Caco-2 (cell line): Measurements from ENCODE around the gene SSTR1. TPM values are rescaled to one million over a fixed set of nuclear protein-coding genes. Genes with fewer than 3 reads are reported as not detected.

Experiments
- BruUV-seq: library from RNA; stranded (reverse); fragments of 400-500 nt; replicated peaks from 2 replicates; lab custom pipeline; 2021; lab: Mats Ljungman, UMichigan
- CTCF ChIA-PET: fragments of 300-600 bp; sonication (Branson Sonifier 250); formaldehyde crosslinking; loops from one replicate; lab custom pipeline; 2022; ENCODE audit warnings: antibody characterized with exemption; lab: Charles Lee
- POLR2A ChIA-PET: fragments of 300-600 bp; sonication (Branson Sonifier 250); formaldehyde crosslinking; loops from one replicate; lab custom pipeline; 2022; ENCODE audit warnings: antibody characterized with exemption; lab: Charles Lee
- DNase-seq, 2 experiments: peaks; one replicate each; pipeline versions ENCODE4 v3.0.0 to v3.0.0-alpha.2; 2020 to 2022
- H3K27me3 ChIP-seq: replicated peaks from 2 replicates; pipeline ENCODE4 v1.6.0; 2011; ENCODE audit warnings: low read length; ENCODE audit not compliant: control insufficient read depth, insufficient read depth
- H3K36me3 ChIP-seq: 2 replicates; pipeline ENCODE4 v1.5.1; 2011; ENCODE audit warnings: low read length; ENCODE audit not compliant: control insufficient read depth, insufficient read depth
- H3K4me1 ChIP-seq: fragments of 250-450 bp; sonication (Bioruptor Pico); 2 replicates; pipeline ENCODE4 v1.5.1; 2020; ENCODE audit warnings: mild to moderate bottlenecking
- H3K4me3 ChIP-seq: 2 replicates; pipeline ENCODE4 v1.5.1; 2011; ENCODE audit warnings: low read depth, mild to moderate bottlenecking, control low read depth, low read length
- H3K9me3 ChIP-seq: fragments of 250-450 bp; sonication (Bioruptor Pico); 2 replicates; pipeline ENCODE4 v1.5.1; 2020; ENCODE audit warnings: mild to moderate bottlenecking, moderate library complexity
- H3K27ac Mint-ChIP-seq: one replicate; pipeline ENCODE4 v1.8.0; 2022; ENCODE audit warnings: mixed read lengths; ENCODE audit not compliant: unreplicated experiment
- H3K27me3 Mint-ChIP-seq: one replicate; pipeline ENCODE4 v1.8.0; 2022; ENCODE audit warnings: mixed read lengths; ENCODE audit not compliant: insufficient read depth, unreplicated experiment
- H3K36me3 Mint-ChIP-seq: one replicate; pipeline ENCODE4 v1.8.0; 2022; ENCODE audit warnings: mild to moderate bottlenecking, mixed read lengths; ENCODE audit not compliant: insufficient read depth, unreplicated experiment
- H3K4me1 Mint-ChIP-seq: one replicate; pipeline ENCODE4 v1.8.0; 2022; ENCODE audit warnings: low read depth, mixed read lengths; ENCODE audit not compliant: unreplicated experiment
- H3K4me3 Mint-ChIP-seq: one replicate; pipeline ENCODE4 v1.8.0; 2022; ENCODE audit warnings: mild to moderate bottlenecking, moderate library complexity, mixed read lengths; ENCODE audit not compliant: unreplicated experiment
- H3K9me3 Mint-ChIP-seq: one replicate; pipeline ENCODE4 v1.8.0; 2022; ENCODE audit warnings: mixed read lengths; ENCODE audit not compliant: unreplicated experiment
- intact Hi-C: fragments of 100-400 bp; cut with micrococcal nuclease; formaldehyde crosslinking; loops from one replicate; pipeline ENCODE4 v1.10.0; 2022; ENCODE audit not compliant: unreplicated experiment
- total RNA-seq: library from RNA; stranded (reverse); gene quantifications from 2 replicates; pipeline ENCODE4 v1.2.3, GENCODE V29; 2022
- TF ChIP-seq, protein P1 (sequence below), 2 experiments: fragments of 200-600 bp in 1 of 2; IDR thresholded peaks; 1 replicate in 1 of 2; 2 replicates in 1 of 2; pipeline versions ENCODE4 v1.5.1 to v1.8.0; 2011 to 2022; ENCODE audit warnings: antibody characterized with exemption in 1 of 2, control low read depth in 1 of 2, inconsistent platforms in 1 of 2, low read depth in 1 of 2, low read length in 1 of 2, mild to moderate bottlenecking in 1 of 2, moderate library complexity in 1 of 2; ENCODE audit not compliant: insufficient read depth in 1 of 2, severe bottlenecking in 1 of 2, unreplicated experiment in 1 of 2

Gene SSTR1
- total RNA-seq, 1 experiment from 2014 or later = 9.6 TPM

GRCh38 chr14:38238878-38239277 lies 31.2 kb downstream of the SSTR1 start:
- intact Hi-C loops = no loop called here
- TF ChIP-seq, protein P1, sequence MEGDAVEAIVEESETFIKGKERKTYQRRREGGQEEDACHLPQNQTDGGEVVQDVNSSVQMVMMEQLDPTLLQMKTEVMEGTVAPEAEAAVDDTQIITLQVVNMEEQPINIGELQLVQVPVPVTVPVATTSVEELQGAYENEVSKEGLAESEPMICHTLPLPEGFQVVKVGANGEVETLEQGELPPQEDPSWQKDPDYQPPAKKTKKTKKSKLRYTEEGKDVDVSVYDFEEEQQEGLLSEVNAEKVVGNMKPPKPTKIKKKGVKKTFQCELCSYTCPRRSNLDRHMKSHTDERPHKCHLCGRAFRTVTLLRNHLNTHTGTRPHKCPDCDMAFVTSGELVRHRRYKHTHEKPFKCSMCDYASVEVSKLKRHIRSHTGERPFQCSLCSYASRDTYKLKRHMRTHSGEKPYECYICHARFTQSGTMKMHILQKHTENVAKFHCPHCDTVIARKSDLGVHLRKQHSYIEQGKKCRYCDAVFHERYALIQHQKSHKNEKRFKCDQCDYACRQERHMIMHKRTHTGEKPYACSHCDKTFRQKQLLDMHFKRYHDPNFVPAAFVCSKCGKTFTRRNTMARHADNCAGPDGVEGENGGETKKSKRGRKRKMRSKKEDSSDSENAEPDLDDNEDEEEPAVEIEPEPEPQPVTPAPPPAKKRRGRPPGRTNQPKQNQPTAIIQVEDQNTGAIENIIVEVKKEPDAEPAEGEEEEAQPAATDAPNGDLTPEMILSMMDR (IDR thresholded peaks at IDR 0.05; ENCODE audit: insufficient read depth in 1 of 2, low read depth in 1 of 2, low read length in 1 of 2, severe bottlenecking in 1 of 2, unreplicated experiment in 1 of 2) = no peak
- no peaks in the 10 kb centered on the region for H3K36me3 ChIP-seq
- no TSS peak for BruUV-seq
- POLR2A ChIA-PET = no interaction called here
- H3K9me3 Mint-ChIP-seq = no peaks in the 10 kb centered on the region
- no peak for DNase-seq
- H3K36me3 Mint-ChIP-seq = no peaks in the 10 kb centered on the region
- H3K4me1 Mint-ChIP-seq = no peaks in the 10 kb centered on the region
- no peaks in the 10 kb centered on the region for H3K27me3 ChIP-seq
- no peaks in the 10 kb centered on the region for H3K4me1 ChIP-seq
- H3K27ac Mint-ChIP-seq = no peak overlapping the region
- H3K27me3 Mint-ChIP-seq = peaks cover 2% of the 10 kb centered on the region
- no peak overlapping the region for H3K4me3 Mint-ChIP-seq
- CTCF ChIA-PET = no interaction called here
- no peak overlapping the region for H3K4me3 ChIP-seq
- no peaks in the 10 kb centered on the region for H3K9me3 ChIP-seq

GRCh38 chr14:38243696-38244240 lies 36.1 kb downstream of the SSTR1 start:
- Mint-ChIP-seq H3K27me3 (peaks cover 8% of the 10 kb centered on the region), H3K4me1 (no peaks in the 10 kb centered on the region), H3K36me3 (no peaks in the 10 kb centered on the region), H3K9me3 (no peaks in the 10 kb centered on the region), H3K27ac (no peak overlapping the region), H3K4me3 (no peak overlapping the region)
- Histone ChIP-seq H3K4me3 (no peak overlapping the region), H3K36me3 (no peaks in the 10 kb centered on the region), H3K27me3 (no peaks in the 10 kb centered on the region), H3K4me1 (no peaks in the 10 kb centered on the region), H3K9me3 (no peaks in the 10 kb centered on the region)
- CTCF ChIA-PET = no interaction called here
- TF ChIP-seq, protein P1 (IDR thresholded peaks at IDR 0.05; ENCODE audit: insufficient read depth in 1 of 2, low read depth in 1 of 2, low read length in 1 of 2, severe bottlenecking in 1 of 2, unreplicated experiment in 1 of 2) = no peak
- DNase-seq = no peak
- intact Hi-C loops = no loop called here
- no TSS peak for BruUV-seq
- POLR2A ChIA-PET = no interaction called here

DNA sequence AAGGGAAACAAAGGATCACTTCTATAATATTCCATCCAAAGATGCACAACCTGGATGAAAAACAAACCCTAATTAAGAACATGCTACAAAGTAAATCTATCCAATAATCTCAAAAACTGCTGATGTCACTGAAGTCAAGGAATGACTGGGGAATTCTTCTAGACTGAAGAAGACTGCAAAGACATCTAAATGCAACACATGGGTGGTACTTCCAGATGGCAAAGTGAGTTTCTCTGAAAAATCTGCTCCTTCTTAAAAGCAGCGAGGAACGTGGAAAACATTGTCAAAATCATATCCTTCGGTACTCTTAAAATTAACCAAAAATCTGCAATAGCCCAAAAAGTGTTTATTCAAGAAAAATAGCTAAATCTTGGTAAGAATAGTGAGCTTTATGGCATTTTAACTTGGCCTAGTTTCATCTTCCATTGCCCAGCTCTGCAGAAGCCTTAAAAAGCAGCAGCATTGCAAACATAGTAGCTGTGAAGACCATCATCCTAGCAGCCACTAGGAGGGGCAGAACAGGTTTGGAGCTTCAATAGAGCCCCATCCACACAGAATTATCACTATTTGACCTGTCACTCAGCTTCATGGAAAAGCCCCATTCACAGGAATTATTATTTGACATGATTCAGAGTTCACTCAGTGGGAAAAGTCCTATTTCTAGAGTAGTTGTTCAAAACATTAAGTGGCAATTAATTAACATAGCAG lies 40.8 kb downstream of the SSTR1 start:
- Histone ChIP-seq H3K4me1 (no peaks in the 10 kb centered on the region), H3K9me3 (no peaks in the 10 kb centered on the region), H3K4me3 (no peak overlapping the region), H3K27me3 (no peaks in the 10 kb centered on the region), H3K36me3 (no peaks in the 10 kb centered on the region)
- no peaks in the 10 kb centered on the region for H3K36me3 Mint-ChIP-seq
- BruUV-seq = no TSS peak
- H3K27ac Mint-ChIP-seq = no peak overlapping the region
- TF ChIP-seq, protein P1 (IDR thresholded peaks at IDR 0.05; ENCODE audit: insufficient read depth in 1 of 2, low read depth in 1 of 2, low read length in 1 of 2, severe bottlenecking in 1 of 2, unreplicated experiment in 1 of 2) = peak in 1 of 2 experiments; percentile 45
- no peak overlapping the region for H3K4me3 Mint-ChIP-seq
- no peaks in the 10 kb centered on the region for H3K9me3 Mint-ChIP-seq
- H3K4me1 Mint-ChIP-seq = no peaks in the 10 kb centered on the region
- ChIA-PET CTCF (interaction anchor here (0.6 kb wide), 1 partner anchor 543 kb away, joined by 3 read pairs; no protein-coding TSS in a partner anchor), POLR2A (no interaction called here)
- peaks cover 6% of the 10 kb centered on the region for H3K27me3 Mint-ChIP-seq
- intact Hi-C loops = no loop called here
- DNase-seq = no peak
